ENCODE measurements around the gene LRRC75A. TPM values are rescaled to one million over a fixed set of nuclear protein-coding genes. Genes with fewer than 3 reads are reported as not detected.
A peak's percentile ranks its signal among the peaks of the same experiment; 100 is the strongest.

LRRC75A gene
- total RNA-seq, 1 experiment from 2014 or later: 10.1 TPM

GRCh38 chr17:16425698-16426659 is 66.0 kb downstream of the LRRC75A start:
- Histone ChIP-seq H3K14ac (ENCODE audit: insufficient read depth, low read length) (no peak overlapping the region; the same call in 1 of the 2 replicates), H2BK12ac (ENCODE audit: insufficient read length, low read depth, low read length) (no peak overlapping the region), H3K4me1 (ENCODE audit: insufficient read depth, low read length) (no peaks in the 10 kb centered on the region; the same call in 1 of the 2 replicates), H2AK5ac (ENCODE audit: insufficient read length, low read length) (no peak overlapping the region), H3K23ac (ENCODE audit: insufficient read length, low read depth, low read length) (no peak overlapping the region), H3K27me3 (ENCODE audit: insufficient read depth, low read length) (no peaks in the 10 kb centered on the region), H3K23me2 (ENCODE audit: insufficient read length, low read depth, low read length, poor library complexity, severe bottlenecking) (no peaks in the 10 kb centered on the region), H2BK120ac (ENCODE audit: low read depth, low read length, poor library complexity, severe bottlenecking) (no peak overlapping the region), H4K20me1 (ENCODE audit: control insufficient read depth, insufficient read depth, insufficient read length) (no peaks in the 10 kb centered on the region), H3K79me1 (ENCODE audit: insufficient read depth, low read depth, low read length, poor library complexity, severe bottlenecking) (no peaks in the 10 kb centered on the region), H3K4ac (ENCODE audit: low read depth, low read length) (no peak overlapping the region), H2AFZ (ENCODE audit: low read length) (no peak overlapping the region), H4K91ac (ENCODE audit: insufficient read length, low read depth, low read length) (no peak overlapping the region), H3T11ph (ENCODE audit: low read length) (no peak overlapping the region), H3K18ac (ENCODE audit: insufficient read length, low read depth, low read length) (no peak overlapping the region), H2BK20ac (ENCODE audit: low read depth, low read length, poor library complexity, severe bottlenecking) (no peak overlapping the region), H3K9ac (ENCODE audit: extremely low read depth, insufficient read length, low read length) (no peak overlapping the region), H3K56ac (ENCODE audit: insufficient read length, low read depth, low read length) (no peak overlapping the region), H3K27ac (ENCODE audit: insufficient read length, low read depth, low read length) (no peak overlapping the region), H4K8ac (replicated peaks; ENCODE audit: insufficient read length, low read depth, low read length) (no peak overlapping the region), H3K79me2 (ENCODE audit: insufficient read depth, low read length) (no peaks in the 10 kb centered on the region), H3K4me2 (ENCODE audit: insufficient read depth, insufficient read length, low read length) (no peak overlapping the region), H2BK5ac (ENCODE audit: insufficient read length, low read length) (no peak overlapping the region), H2BK15ac (ENCODE audit: low read depth, low read length) (no peak overlapping the region), H3K9me3 (ENCODE audit: control insufficient read depth, low read depth, low read length) (no peaks in the 10 kb centered on the region), H4K5ac (ENCODE audit: insufficient read length, low read depth, low read length) (no peak overlapping the region)
- no peak for TF ChIP-seq CTCF (conservative IDR thresholded peaks at IDR 0.05)
- no CpG with 5 or more reads among the region's 20 CpGs for WGBS (ENCODE audit: extremely low coverage, insufficient read length, low lambda C conversion rate)
- peak overlapping the region in 1 of 3 experiments; percentile 7; a peak in 1 of 7 replicates for H3K27ac Mint-ChIP-seq
- H3K27me3 Mint-ChIP-seq (ENCODE audit: low read depth): peaks cover 2% of the 10 kb centered on the region
- DNase-seq: peak; percentile 32
- no peak overlapping the region for H3K4me3 Mint-ChIP-seq
- H3K36me3 Mint-ChIP-seq (ENCODE audit: insufficient read depth in 1 of 3, low read depth in 3 of 3): no peaks in the 10 kb centered on the region
- H3K4me1 Mint-ChIP-seq: peaks cover 4 to 5% of the 10 kb centered on the region in 2 experiments
- no peaks in the 10 kb centered on the region; a peak in 1 of 5 replicates for H3K9me3 Mint-ChIP-seq
